HG03045 (cell line): ENCODE measurements around the gene CCDC28B.
"Not testable (repeated sequence)": the region's sequence is repeated elsewhere in the genome, so short reads cannot be mapped to it uniquely, and the experiment has no call there.

Source experiments
- ATAC-seq: cut with Tn5 transposase; IDR thresholded peaks from one replicate; pipeline ENCODE4 v1.9.1; 2021; ENCODE audit warnings: mild to moderate bottlenecking, moderate library complexity; ENCODE audit not compliant: unreplicated experiment

Gene CCDC28B

GRCh38 chr1:32200226-32201010 lies at the start of gene CCDC28B:
Gene CCDC28B (plus strand): TSS chr1:32200595. CDS start chr1:32201936, 1,341 bp downstream.
- ATAC-seq, result peak; percentile 25

GRCh38 chr1:32150847-32151246 lies 49.5 kb upstream of the CCDC28B start:
- ATAC-seq, result no peak

- ATAC-seq, result no peak
Observed at GRCh38 chr1:32151319-32151787, 49.0 kb upstream of the CCDC28B start.

DNA sequence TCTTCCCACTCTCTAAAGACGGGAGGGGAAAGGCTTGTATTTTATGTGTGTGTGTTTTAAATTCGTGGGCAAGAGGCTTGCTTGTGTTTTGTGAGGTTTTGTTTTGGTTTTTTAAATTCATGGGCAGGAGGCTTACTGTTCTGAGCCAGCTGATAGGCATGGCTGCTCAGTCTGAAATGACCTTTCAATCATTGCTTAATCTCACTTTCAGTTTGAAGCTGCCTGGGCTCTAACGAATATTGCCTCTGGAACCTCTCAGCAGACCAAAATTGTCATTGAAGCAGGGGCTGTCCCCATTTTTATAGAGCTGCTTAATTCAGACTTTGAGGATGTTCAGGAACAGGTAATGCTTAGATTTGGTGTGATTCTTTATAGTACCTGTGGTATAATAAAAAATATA lies 41.2 kb upstream of the CCDC28B start:
- ATAC-seq, result no peak

DNA sequence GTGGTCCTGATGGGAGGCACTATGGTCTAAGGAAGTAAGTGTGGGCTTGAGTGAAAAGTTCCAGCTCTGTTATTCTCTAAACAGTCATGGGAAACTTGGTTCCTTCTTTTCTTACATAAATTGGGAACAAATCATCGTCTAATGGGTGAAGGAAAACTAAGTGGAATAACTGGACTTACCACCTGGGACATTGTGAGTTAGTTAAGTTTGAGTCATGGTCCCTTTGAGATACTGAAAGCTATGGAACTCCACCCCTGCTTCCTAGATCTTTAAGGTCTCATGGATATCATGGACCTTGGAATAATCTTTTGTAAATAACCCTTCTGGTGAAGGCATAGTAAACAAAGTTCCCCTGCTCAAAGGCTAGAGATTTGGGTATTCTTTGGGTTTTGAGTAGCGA lies 37.0 kb upstream of the CCDC28B start:
- no peak for ATAC-seq

- not testable (repeated sequence) for ATAC-seq
Observed at GRCh38 chr1:32165633-32166032, 34.8 kb upstream of the CCDC28B start.

- no peak for ATAC-seq
Observed at GRCh38 chr1:32170991-32171390, 29.4 kb upstream of the CCDC28B start.

- ATAC-seq, result no peak
Observed at GRCh38 chr1:32172621-32173245, 27.7 kb upstream of the CCDC28B start.

DNA sequence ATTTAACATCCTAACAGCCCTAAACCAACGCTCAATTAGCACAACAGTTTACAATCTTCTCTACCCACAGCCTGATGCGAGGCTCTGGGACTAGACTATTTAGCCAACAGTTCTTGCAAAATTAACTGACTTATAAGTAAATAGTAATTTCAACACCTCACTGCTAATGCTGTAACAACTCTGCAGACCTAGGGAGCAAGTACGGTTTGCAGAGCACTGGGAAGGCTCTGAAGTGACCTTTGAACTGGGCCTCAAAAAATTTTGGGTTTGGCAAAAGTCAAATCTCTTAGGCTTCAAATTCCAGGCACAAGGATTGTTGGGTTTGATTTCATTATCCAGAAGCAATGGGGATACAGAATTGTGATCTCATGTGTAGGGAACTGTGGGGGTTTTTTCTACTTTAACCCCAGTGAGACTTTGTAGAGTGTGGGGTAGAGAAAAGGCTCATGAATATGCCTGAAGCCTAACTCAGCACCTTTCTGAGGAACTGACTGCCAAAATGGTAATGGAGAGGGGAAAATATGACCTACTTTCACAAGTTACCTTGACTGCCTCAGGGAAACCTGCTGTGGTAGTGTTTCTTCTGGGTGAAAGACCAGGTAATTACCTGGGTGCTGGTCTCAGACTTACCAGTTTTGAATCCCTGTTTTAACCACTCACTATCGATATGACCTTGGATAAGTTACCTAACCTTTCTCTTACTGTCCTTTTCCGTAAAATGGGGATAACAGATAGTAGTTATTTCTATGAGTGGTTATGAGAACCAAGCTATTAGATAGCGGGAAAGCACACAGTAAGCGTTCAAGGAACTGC lies 21.8 kb upstream of the CCDC28B start:
- no peak for ATAC-seq

GRCh38 chr1:32179193-32179442 lies 21.3 kb upstream of the CCDC28B start:
- no peak for ATAC-seq

GRCh38 chr1:32179443-32180185 lies 20.8 kb upstream of the CCDC28B start, which contains the start of gene TXLNA:
Gene TXLNA (plus strand): TSS chr1:32179675. CDS start chr1:32180346, 671 bp downstream.
- ATAC-seq, result peak; percentile 84

DNA sequence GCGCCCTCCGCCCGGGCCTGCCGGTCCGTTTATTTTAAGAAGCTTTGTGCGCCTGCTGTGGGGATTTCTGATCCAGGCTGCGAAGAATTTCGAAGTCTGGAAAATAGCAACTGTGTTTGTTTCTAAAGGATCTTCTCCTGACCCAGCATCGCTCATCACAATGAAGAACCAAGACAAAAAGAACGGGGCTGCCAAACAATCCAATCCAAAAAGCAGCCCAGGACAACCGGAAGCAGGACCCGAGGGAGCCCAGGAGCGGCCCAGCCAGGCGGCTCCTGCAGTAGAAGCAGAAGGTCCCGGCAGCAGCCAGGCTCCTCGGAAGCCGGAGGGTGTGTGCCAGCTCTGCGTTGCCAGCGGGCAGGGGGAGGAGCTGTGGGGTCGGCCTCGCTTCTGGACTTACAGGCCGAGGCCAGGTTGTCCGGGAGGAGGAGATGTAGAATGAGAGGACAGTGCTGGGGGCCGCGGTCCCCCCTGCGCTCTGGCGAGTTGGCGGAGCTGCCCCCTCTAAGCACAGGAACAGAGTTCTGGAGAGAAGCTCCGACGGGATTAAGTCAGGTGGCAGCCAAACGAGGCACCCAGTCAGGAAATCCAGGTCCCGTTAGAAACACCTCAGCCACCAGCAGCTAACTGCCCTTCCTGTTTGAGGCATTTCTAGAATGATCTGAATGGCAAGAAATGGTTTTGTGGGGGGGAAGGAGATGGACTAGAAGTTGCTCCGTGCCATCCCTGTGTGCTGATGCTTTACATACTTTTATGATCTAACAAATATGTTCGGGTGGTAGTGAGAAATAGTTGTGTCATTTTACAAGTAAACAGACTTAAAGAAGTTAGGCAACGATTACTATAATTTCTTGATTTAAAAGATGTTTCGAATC lies 20.0 kb upstream of the CCDC28B start:
- peak; percentile 15 for ATAC-seq

DNA sequence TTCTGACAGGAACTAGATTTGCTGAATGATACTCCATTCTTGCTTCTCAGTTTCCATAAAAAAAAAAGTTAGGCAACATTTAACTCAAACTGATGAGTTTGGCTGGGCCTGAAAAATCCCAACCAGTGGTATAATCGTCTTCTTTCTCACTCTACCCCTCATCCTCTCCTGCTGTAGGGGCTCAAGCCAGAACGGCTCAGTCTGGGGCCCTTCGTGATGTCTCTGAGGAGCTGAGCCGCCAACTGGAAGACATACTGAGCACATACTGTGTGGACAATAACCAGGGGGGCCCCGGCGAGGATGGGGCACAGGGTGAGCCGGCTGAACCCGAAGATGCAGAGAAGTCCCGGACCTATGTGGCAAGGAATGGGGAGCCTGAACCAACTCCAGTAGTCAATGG lies 19.3 kb upstream of the CCDC28B start:
- ATAC-seq, result no peak

GRCh38 chr1:32181563-32181962 lies 18.8 kb upstream of the CCDC28B start:
- no peak for ATAC-seq

DNA sequence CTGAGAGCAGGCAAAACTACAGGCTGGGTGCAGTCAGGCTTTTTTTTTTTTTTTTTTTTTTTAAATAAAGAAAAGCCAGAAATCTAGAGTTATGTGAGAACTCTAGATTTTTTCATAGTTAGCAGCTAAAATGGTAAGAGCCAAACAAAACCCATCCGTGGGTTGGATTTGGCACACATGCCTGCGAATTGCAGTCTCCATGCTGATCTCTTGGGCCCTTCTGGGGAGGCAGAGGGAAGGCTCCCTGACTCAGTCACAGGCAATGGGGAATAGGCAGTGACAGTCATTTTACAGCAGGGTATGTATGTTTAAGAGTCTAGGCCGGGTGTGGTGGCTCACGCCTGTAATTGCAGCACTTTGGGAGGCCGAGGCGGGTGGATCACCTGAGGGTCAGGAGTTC lies 18.3 kb upstream of the CCDC28B start:
- ATAC-seq, result no peak

- ATAC-seq, result no peak
Observed at GRCh38 chr1:32184650-32185049, 15.7 kb upstream of the CCDC28B start.

- ATAC-seq, result no peak
Observed at GRCh38 chr1:32186077-32186476, 14.3 kb upstream of the CCDC28B start.

DNA sequence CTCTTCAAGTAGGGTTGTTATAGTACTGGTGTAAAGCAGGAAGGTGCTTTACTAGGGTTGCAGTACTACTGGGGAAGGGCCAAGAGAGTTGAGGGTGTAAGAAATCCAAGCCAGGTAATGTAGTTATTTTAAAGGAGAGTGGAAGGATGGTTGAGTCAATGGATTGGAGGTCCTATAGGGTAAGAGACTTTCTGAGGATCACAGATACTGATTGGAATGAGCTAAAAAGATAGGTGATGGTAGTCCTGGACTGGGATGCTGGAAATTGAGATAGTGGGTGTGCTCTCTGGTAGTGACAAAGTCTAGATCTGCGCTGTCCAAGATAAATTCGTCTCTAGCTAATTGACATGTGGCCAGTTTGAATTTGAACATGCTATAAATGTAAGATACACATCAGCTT lies 13.9 kb upstream of the CCDC28B start:
- no peak for ATAC-seq

DNA sequence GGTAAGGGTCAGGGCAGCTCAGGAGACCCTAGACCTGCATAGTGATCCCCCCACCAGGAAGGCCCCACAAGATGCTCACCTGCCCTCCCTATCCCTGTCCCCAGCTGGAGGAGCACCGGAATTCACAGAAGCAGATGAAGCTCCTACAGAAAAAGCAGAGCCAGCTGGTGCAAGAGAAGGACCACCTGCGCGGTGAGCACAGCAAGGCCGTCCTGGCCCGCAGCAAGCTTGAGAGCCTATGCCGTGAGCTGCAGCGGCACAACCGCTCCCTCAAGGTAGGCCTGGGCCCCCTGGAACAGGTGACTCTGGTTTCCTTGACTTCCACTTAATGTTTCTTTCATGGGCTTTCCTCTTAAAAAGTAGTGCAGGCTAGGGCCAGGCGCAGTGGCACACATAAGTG lies 12.5 kb upstream of the CCDC28B start:
- no peak for ATAC-seq
